CD4-positive, alpha-beta T cell treated with Interleukin-15 for 4 hours (primary cell): Measurements from ENCODE around the gene GPR108.

ENCODE experiments used
- DNase-seq: peaks from one replicate; pipeline ENCODE4 v3.0.0-alpha.2; 2020; ENCODE audit warnings: low spot score

Gene GPR108

GRCh38 chr19:6707011-6707657 is 30.2 kb downstream of the GPR108 start:
- no peak for DNase-seq

- no peak for DNase-seq
Observed at GRCh38 chr19:6706633-6706958, 30.8 kb downstream of the GPR108 start.

GRCh38 chr19:6705931-6706632 is 31.3 kb downstream of the GPR108 start:
- DNase-seq, result no peak

GRCh38 chr19:6700586-6701316 is 36.6 kb downstream of the GPR108 start:
- no peak for DNase-seq

- no peak for DNase-seq
Observed at GRCh38 chr19:6699935-6700334, 37.4 kb downstream of the GPR108 start.

- no peak for DNase-seq
Observed at GRCh38 chr19:6697291-6697690, 40.1 kb downstream of the GPR108 start.

GRCh38 chr19:6696239-6696820 is 41.0 kb downstream of the GPR108 start:
- DNase-seq, result no peak

GRCh38 chr19:6694147-6694815 is 43.1 kb downstream of the GPR108 start:
- no peak for DNase-seq

GRCh38 chr19:6693681-6694080 is 43.7 kb downstream of the GPR108 start:
- no peak for DNase-seq

GRCh38 chr19:6693056-6693471 is 44.3 kb downstream of the GPR108 start:
- no peak for DNase-seq

GRCh38 chr19:6692027-6692426 is 45.4 kb downstream of the GPR108 start:
- no peak for DNase-seq

GRCh38 chr19:6691342-6691741 is 46.0 kb downstream of the GPR108 start:
- DNase-seq, result no peak

- DNase-seq, result no peak
Observed at GRCh38 chr19:6690160-6690885, 47.1 kb downstream of the GPR108 start.

GRCh38 chr19:6687114-6687513 is 50.3 kb downstream of the GPR108 start:
- no peak for DNase-seq

- DNase-seq, result no peak
Observed at GRCh38 chr19:6686628-6686975, 50.8 kb downstream of the GPR108 start.

GRCh38 chr19:6685962-6686627 is 51.3 kb downstream of the GPR108 start:
- no peak for DNase-seq

- no peak for DNase-seq
Observed at GRCh38 chr19:6685482-6685881, 51.9 kb downstream of the GPR108 start.

- DNase-seq, result no peak
Observed at GRCh38 chr19:6683971-6684370, 53.4 kb downstream of the GPR108 start.

- no peak for DNase-seq
Observed at GRCh38 chr19:6682607-6683128, 54.7 kb downstream of the GPR108 start.

GRCh38 chr19:6680141-6680540 is 57.2 kb downstream of the GPR108 start:
- no peak for DNase-seq
